Stimulated activated CD8-positive, alpha-beta memory T cell treated with anti-CD3 and anti-CD28 coated beads, Interleukin-7, amount 100 ng/mL, for 48 hours (primary cell): Measurements from ENCODE around the gene RTCB.
A peak's percentile ranks its signal among the peaks of the same experiment; 100 is the strongest.
"Not testable (repeated sequence)": the region's sequence is repeated elsewhere in the genome, so short reads cannot be mapped to it uniquely, and the experiment has no call there.

ENCODE experiments used
- DNase-seq, 2 donors: peaks; one replicate each; pipeline ENCODE4 v3.0.0-alpha.2; 2020; ENCODE audit warnings: low read depth in 1 of 2; ENCODE audit errors: extremely low read depth in 1 of 2

RTCB gene

DNA sequence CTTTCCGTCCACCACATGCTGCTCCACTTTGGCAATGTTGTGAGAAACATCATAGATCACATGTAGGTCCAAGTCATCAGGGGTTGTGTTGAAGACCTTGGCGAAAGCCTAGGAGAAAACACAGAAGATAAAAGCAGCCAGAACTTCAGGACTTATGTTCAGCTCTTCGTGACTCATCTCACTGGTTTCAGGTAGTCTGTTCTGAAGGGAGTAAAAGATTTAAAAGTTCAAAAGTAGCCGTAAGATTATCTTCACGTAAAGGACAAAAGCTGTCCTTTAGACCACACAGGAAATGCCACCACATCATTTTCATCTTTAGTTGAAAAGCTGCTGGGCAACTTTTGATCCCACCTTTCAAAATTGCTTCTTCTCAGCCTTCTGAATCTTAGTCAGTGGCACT is 16.9 kb downstream of the RTCB start:
- DNase-seq, result no peak

DNA sequence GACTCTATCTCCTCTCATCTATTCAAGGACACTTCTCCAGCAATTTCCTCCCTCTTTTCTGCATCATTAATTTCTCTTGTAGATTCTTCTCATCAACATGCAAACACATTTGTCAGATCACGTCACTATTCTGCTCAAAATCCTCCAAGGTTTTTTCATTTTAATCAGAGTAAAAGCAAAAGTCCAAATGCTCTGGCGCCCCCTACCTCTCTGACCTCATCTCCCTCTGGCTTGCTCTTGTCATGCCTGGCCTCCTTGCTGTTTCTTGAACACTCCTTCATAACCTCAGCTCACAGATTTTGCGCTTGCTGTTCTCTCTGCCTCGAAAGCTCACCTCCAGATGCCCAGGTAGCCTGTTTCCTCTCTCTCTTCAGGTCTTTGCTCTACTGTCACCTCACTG is 22.4 kb downstream of the RTCB start:
- no peak for DNase-seq

DNA sequence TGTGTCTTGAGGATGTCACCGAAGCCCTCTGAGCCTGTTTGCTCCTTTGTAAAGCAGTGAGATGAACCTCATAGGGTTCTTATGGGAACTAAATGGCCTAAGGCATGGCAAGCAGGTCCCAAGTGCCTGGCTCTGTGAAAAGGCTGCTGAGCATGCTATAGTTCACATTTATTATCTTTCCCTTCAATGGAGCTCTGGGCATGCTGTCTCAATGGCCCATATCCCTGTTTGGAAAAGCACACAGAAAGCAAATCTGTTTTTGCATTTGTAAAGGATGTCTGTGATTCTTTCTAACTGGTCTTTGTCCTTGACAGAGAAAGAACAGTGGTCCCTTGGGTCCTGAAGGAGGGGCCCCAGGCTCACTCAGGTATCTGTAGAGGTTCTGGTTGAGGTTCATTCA is 26.4 kb downstream of the RTCB start:
- no peak for DNase-seq

DNA sequence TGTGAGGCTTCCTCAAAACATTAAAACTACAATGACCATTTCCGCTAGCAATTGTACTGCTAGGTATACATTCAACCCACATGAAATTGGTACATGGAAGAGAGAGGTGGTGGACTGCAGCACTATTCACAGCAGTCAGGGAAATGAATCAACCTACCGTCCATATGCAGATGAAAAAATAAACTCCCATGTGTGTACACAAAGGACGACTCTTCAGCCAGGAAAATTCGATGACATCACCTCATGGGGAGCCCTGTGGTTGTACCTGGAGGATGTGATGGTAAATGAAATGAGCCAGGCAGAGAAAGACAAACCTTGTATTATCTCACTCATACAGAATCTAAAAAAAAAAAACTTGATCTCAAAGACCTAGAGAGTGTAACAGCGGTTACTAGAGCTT is 31.1 kb downstream of the RTCB start:
- DNase-seq, result no peak

DNA sequence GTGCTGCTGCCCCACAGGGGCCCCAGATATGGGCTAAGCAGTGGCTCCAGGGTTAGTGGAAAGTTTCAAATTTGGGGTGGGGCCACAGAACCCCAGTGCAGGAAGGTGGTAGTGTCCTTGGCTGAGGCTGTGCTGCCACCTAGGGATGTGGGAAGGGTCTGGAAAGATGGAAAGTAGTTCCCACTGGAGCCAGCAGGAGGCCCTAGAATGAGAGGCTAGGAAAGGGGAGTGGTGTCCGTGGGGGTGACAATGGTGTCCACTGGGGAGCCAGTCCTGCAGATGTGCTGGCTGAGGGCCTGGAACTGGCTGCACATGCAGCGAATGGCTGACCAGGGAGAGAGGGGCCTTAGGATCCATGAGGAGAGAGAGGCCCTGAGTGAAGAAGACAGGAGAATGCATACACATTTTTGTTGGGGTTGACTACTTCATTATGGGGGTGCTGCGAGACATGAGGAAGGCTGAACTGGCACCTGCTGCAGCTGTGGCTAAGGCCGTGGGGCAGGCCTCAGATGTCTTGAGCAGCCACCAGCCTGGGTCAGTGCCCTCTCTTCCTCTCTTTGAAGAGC is 33.3 kb downstream of the RTCB start:
- peak in 1 of 2 donors; percentile 3 for DNase-seq

DNA sequence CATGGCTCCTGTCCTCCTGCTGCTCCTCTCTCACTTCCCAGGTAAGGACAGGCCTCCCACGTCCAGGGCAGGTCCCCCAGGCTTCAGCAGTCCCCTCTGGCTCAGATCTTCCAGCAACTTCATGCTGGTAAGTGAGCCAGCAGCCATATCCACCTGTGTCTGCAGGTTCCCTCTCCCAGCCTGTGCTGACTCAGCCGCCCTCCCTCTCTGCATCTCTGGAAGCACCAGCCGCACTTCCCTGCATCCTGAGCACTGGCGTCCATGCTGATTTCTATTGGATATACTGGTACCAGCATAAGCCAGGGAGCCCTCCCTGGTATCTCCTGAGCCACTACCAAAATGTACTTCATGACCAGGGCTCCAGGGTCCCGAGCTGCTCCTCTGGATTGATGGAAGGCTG is 35.4 kb downstream of the RTCB start:
- no peak for DNase-seq

DNA sequence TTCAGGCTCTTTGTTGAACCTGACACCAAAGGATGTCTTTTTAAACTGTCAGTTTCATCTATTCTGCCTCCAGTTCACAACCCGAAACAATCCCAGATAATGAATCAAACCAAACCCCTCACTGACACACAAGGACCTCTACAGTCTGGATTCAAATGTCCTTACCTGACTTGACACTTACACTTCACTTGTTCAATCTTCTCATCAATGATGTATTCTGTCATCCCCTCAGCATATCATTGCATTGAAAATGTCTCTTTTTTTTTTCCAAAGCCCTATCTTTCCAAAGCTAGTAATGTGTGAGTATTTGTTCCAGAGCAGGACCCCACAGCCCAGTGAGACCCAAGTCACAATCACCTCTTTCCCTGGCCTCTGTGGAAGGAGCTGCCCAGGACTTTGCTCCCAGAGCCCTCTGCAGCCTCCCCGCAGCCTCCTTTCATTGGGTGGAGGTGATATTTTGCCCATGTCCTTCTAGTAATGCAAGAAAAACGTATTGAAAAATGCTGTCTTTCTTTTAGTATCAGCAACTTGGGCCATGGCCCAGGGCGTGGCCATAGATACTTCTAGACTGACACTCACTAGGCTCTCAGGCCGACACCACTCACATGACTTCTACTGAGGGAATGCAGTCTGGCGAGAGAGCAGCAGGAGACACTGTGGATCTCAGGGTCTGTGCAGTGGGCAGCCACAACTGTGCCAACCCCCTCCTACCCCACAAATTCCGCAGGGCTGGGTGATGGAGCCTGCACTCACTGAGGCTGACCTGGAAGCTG is 36.2 kb downstream of the RTCB start:
- DNase-seq, result no peak

DNA sequence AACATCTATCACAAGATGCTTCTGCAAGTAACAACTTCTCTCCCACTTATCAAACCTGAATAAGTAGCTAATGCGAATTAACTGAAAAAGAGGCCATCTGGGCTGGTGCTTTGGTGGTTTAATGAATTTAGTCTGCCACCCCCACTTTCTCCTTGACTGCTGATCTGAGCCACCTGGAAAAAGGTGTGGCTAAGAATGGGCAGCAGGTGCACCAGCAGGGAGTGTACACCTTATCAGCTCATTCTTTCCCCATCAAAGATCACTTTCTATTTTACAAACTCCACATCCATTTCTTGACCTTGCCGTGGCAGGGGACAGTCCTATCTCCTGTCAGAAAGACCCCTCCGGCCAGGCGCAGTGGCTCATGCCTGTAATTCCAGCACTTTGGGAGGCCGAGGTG is 47.8 kb downstream of the RTCB start:
- DNase-seq, result no peak

DNA sequence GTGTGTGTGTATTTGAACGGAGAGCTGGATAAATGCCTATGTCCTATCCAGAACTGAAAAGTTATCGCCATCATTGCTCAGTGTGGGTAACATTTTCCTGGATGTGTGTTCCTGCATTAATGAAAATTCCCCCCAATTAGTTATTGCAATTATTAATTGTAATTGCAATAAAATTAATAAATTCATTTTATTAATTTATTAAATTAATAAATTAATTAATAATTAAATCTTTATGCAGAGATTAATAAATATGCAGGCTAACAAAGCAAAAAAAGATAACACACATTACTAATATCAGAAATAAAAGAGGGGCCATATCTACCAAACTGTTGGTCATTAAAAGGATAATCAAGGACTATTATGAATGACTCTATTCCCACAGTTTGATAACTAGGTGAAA is 50.8 kb downstream of the RTCB start:
- DNase-seq, result no peak

DNA sequence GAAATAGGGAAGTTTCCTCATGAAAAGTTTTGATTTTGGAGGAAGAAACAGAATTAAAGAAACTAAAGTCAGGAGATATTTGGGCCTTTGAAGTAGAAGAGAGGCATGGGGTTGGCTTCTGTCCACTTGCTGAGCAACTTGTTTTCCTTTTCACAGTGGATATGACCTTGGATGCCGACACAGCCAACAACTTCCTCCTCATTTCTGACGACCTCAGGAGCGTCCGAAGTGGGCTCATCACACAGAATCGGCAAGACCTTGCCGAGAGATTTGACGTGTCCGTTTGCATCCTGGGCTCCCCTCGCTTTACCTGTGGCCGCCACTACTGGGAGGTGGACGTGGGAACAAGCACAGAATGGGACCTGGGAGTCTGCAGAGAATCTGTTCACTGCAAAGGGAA is 52.0 kb downstream of the RTCB start:
- not testable (repeated sequence) for DNase-seq

DNA sequence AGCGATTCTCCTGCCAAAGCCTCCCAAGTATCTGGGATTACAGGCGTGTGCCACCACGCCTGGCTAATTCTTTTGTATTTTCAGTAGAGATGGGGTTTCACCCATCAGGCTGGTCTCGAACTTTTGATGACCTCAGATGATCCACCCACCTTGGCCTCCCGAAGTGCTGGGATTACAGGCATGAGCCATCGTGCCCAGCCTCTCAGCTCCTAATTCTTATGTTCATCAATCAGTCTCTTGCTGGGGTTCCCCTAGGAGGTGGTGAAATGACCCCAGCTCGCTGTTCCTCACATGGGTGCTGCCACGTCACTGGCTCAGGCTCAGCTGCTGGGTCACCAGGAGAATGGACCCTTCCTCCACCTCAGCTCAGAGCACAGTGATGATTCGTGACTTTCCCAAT is 54.5 kb downstream of the RTCB start, which contains the start of gene RFPL3:
Gene RFPL3, plus strand, starts transcription at position 301 of the 400 bp plus-strand sequence. CDS start 205 bp downstream, outside the sequence.
- not testable (repeated sequence) for DNase-seq

DNA sequence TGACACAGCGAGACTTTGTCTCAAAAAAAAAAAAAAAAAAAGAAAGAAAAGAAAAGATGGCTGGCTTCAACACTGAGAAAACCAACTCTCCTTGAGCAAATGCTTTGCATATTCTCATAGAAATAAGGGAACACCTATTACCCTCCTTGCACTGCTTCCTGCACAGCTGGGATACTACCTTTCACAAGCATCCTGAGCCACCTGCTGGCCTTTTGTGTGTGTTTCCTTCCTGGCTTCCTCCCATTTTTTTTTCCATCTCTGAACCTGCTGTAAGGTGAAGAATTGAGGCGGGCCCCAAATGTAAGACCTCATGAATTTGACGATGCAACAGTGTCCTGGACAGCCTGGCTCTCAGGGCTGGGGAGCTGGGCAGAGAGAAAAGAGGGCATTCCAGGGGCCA is 56.3 kb downstream of the RTCB start:
- DNase-seq, result no peak

DNA sequence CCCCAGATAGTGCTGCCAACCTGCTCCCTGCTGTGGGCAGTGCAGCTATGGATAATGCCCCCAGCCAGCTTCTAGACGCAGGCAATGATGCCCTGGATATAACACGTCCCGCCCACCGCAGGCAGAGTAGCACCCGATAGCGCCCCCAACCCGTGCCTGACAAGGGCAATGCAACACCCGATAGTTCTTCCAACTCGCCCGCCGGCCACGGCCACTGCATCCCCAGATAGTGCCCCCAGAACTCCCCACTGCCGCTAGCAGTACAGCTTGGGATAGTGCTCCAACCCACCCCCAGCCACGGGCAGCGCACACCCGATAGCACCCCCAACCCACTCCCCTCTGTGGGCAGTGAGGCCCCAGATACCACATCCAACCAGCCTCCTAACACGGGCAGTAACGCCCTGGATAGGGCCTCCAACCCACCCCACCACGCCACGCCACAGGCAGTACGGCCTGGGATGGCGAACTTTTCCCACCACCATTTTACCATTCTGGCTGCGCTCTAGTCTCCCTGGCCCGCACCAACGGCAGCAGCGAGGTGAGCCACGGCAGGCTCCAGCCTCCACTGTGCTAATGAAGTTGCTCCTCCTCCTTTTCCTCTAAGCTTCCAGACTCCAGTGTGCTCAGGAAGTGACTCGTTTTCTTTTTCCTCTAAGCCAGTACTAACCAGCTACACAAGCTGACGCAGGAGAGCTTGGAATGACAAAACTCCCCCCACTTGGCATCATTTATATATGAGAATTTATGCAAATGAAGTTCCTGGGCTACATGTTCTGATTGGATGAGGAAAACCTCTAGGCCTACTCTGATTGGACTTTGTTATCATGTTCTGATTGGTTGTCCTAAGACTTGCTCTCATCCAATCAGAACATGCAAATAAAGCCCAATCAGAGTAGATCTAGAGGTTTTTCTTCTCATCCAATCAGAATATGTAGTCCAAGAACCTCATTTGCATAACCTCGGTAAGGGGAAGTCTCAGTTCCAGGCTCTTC is 57.4 kb downstream of the RTCB start:
- no peak for DNase-seq

DNA sequence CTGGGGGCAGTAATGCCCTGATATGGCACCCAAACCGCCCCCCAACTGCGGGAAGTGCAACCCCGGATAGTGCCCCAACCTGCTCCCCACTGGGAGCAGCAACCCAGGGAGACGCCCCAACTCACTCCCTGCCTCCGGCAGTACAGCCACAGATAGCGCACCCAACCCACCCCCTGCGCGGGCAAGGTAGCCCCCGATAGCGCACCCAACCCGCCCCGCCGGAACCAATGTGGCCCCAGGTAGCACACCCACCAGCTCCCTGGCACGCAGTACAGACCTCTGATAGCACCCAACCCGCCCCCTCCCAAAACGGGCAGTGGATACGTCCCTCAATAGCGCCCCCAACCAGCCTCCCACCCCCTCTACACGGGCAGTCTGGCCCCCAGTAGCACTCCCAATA is 58.2 kb downstream of the RTCB start:
- no peak for DNase-seq

DNA sequence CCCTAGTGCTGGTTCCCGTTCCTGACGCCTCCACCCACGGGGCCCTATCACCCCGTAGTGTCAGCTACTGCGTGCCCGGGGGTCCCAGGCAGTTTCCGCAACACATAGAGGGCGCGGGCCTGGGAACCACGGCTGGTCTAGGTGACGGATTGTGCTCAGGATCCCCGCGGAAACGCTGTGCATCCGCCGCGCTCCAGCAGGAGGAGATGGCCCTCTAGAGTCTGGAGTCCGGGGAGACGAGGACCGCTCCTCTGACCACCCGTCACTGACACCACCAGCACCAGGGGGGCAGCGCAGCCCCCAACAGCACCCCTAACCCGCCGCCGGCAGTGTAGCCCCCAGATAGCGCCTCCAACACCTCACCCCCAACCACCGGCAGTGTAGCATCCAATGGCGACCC is 58.8 kb downstream of the RTCB start:
- DNase-seq, result no peak

DNA sequence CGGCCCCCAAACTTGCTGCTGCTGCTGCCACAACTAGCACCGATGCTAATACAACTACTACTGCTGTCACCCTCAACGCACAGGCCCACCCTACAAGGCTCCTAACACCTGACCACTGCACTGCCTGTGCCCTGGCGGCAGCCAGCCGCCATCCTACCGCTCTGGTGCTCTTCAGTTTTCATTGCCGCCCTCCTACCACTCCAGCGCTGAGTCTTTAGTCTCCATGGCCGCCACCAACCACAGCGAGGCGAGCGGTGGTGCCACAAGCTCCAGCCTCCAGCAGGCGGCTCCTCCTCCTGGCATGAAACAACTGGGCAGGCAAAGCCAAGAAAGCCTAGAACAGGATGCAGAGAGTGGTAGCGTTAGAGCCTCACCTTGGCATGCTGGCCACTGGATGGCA is 59.4 kb downstream of the RTCB start:
- DNase-seq, result no peak

DNA sequence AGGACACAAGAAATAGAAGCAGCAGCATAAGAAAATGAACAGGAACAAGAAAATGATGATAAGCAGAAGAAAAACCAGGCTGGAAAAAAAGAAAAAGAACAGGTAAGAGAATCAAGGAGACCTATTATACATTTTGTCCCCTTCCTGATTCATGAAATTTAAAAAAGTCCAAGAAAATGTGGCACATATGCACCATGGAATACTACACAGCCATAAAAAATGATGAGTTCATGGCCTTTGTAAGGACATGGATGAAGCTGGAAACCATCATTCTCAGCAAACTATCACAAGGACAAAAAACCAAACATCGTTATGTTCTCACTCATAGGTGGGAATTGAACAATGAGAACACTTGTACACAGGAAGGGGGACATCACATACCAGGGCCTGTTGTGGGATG is 60.2 kb downstream of the RTCB start:
- DNase-seq, result not testable (repeated sequence)

DNA sequence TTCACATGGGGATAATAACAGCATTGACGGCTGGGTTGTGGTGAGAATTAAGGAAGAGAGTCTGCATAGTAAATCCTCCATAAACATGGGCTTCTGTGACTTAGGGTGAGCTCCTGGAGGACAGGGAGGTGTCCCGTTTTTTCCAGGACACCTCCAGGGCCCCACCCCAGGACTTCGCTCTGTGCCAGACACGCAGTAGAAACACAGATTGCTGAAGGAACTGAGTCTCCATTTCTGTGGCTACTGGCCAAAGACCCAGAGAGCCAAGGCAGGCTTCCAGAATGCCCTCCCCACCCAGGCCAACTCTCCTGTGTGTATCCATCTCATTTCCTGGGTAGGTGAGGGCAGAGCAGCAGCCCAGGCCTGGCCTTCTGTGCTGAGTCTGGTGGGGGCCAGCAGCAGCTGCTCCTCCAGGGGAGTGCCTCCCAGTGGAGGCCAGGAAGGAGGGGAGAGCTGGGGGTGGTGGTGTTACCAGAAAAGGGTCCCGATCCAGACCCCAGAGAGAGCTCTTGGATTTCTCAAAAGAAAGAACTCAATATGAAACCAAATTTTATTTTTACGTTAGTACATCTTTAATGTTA is 63.9 kb downstream of the RTCB start:
- no peak for DNase-seq

DNA sequence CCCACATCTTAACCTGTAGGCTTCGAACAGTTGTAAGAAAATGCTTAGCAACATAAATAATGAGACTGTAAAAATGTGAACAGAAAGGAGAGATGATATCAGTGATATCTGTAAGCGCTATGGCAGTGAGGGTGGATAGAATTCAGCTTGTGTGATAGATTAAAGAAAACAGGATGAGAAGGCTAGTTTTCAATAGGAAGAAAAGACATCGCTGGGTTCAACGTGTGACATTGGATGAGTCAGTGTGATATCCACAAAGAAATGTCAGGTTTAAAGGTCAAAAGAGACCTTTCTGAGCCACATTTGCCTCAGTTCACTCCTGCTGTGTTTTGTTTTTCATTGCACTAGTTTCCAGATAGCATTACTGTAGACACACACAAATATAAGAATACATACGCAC is 68.1 kb downstream of the RTCB start:
- no peak for DNase-seq

DNA sequence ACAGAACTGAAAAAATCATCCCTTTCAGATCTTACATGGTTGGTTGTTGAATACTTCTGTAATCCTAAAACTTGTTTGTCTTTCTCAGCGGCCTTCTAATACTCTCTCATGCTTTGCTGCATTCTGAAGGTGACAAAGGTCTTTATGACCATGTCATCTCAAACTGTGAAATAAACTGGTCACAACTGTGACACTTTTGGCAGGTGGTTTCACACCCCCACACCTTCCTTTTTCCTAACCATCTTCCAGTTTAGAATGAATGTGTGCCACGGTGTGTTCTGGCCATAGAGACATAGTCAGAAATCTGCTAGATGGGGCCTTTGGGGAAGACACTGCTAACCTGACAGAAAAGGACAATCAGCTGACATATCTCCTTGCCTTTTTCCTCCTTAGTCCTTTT is 69.1 kb downstream of the RTCB start:
- no peak for DNase-seq

DNA sequence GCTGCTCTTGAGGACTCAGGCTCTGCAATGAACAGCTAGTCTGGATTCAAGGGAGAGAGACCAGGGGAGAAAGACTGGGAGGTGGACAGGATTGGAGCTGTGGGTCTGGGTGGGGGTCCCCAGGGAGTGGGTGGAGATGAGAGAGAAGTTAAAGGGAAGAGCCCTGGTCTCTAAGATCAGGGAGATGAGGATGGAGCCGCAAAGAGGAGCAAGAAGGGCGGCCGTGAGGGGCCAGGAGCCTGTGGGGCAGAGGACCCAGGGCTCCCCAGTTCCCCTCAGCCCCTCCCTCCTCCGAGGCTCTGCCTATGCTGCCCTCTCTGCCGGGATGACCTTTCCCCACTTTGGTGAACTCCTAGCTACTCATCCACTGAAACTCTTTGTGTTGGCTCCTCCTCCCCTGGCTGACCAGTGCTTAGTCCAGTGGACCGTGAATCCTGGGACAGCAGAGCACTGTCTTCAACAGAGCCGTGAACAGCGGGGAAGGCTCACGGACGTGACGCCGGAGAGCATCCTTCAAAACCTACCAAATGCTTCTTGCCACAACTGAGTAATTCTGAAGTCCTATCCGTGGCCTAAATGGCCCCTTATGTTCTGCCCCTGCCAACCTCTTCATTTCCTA is 70.8 kb downstream of the RTCB start:
- DNase-seq, result no peak
